GM06990 (cell line): ENCODE data around the gene PLCB2.

Source experiments
- DNase-seq: peaks from one replicate; pipeline ENCODE4 v3.0.0-alpha.2; 2011; ENCODE audit not compliant: insufficient read length; ENCODE audit errors: extremely low read depth
- H3K27me3 ChIP-seq: replicated peaks from 2 replicates; pipeline ENCODE4 v1.6.0; 2011; ENCODE audit warnings: low read length; ENCODE audit not compliant: control insufficient read depth, insufficient read depth
- H3K36me3 ChIP-seq: 2 replicates; pipeline ENCODE4 v1.5.1; 2011; ENCODE audit warnings: low read length; ENCODE audit not compliant: control insufficient read depth, insufficient read depth
- H3K4me3 ChIP-seq: replicated peaks from 2 replicates; pipeline ENCODE4 v1.5.1; 2011; ENCODE audit warnings: low read depth, mild to moderate bottlenecking, control low read depth, low read length
- TF ChIP-seq, protein P1 (sequence below): IDR thresholded peaks from 2 replicates; pipeline ENCODE4 v1.5.1; 2011; ENCODE audit warnings: low read length, control low read depth, mild to moderate bottlenecking, inconsistent platforms; ENCODE audit not compliant: insufficient read depth, poor library complexity, severe bottlenecking

The PLCB2 gene

DNA sequence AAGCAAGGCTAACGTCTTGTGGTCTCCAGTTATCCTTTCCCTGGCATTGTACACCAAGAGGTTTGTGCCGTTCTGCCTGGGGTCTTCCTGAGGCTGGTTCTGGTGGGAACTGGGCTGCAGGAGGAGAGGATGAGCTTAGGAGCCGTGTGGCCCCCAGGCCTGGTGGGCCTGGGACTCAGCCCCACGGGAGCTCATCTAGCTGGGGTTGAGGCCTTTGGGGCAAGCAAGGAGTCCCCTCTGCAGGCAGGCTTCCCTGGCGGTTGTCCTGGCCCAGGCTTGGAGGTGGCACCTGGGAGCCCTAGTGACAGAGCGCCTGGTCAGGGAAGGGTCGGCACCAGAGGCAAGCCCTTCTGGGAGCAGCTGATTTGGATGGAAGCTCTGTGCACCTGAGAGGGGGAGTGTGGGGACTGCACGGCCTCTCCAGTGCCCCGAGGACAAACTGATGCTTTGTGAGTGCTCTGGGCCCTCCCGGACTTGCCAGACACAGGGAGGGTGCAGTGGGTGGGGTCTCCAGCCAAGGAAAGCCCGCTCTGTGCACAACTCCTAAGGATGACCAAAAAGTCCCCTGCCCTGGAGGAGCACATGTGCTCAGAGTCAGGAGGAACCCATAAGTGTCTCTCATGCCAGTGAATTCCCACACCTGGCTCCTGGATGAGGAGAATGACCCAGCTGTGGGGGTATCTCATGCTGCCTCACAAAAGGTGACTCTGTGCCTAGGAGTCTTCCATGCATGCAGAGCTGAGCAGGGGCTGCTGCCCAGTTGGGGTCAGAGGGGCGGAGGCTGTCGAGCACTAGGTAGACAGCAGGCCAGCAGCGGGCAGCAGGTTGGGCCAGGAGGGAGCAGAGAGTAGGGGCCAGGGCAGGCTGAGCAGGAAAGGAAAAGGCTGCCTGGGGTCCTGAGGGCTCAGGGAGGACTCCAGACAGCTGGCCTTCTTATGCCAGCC lies 66.2 kb downstream of the PLCB2 start:
- TF ChIP-seq, protein P1, sequence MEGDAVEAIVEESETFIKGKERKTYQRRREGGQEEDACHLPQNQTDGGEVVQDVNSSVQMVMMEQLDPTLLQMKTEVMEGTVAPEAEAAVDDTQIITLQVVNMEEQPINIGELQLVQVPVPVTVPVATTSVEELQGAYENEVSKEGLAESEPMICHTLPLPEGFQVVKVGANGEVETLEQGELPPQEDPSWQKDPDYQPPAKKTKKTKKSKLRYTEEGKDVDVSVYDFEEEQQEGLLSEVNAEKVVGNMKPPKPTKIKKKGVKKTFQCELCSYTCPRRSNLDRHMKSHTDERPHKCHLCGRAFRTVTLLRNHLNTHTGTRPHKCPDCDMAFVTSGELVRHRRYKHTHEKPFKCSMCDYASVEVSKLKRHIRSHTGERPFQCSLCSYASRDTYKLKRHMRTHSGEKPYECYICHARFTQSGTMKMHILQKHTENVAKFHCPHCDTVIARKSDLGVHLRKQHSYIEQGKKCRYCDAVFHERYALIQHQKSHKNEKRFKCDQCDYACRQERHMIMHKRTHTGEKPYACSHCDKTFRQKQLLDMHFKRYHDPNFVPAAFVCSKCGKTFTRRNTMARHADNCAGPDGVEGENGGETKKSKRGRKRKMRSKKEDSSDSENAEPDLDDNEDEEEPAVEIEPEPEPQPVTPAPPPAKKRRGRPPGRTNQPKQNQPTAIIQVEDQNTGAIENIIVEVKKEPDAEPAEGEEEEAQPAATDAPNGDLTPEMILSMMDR: no peak
- no peaks in the 10 kb centered on the region for H3K36me3 ChIP-seq
- no peak overlapping the region for H3K4me3 ChIP-seq
- no peak for DNase-seq
- H3K27me3 ChIP-seq: no peaks in the 10 kb centered on the region

DNA sequence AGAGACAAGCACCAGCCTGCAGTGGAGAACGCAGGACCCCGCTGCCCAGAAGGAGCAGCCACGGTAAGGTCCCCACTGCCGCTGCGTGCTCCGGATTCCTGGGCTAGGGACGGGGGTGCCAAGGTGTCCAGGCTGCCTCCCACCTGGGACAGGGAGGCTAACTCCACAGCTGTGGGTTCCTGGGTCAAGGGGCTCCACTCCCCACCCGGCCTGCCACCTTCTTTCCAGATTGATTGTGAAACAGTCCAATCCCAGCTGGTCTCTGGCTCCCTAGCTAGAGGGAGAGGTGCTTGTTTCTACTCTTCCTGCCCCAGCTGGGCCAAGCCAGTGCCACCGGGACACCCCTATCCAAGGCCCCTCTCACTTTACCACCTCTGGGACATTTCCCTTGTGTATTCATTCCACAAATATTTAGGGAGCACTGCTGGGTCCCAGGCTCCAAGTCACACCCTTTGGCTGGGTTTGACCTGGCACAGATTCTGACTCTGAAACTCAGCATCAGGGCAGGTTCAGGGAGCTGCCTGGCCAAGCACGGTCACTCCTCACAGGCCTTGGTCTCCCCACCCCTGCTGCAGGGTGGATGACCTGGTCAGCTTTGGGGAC lies 67.0 kb downstream of the PLCB2 start:
- TF ChIP-seq, protein P1: no peak
- DNase-seq: no peak

DNA sequence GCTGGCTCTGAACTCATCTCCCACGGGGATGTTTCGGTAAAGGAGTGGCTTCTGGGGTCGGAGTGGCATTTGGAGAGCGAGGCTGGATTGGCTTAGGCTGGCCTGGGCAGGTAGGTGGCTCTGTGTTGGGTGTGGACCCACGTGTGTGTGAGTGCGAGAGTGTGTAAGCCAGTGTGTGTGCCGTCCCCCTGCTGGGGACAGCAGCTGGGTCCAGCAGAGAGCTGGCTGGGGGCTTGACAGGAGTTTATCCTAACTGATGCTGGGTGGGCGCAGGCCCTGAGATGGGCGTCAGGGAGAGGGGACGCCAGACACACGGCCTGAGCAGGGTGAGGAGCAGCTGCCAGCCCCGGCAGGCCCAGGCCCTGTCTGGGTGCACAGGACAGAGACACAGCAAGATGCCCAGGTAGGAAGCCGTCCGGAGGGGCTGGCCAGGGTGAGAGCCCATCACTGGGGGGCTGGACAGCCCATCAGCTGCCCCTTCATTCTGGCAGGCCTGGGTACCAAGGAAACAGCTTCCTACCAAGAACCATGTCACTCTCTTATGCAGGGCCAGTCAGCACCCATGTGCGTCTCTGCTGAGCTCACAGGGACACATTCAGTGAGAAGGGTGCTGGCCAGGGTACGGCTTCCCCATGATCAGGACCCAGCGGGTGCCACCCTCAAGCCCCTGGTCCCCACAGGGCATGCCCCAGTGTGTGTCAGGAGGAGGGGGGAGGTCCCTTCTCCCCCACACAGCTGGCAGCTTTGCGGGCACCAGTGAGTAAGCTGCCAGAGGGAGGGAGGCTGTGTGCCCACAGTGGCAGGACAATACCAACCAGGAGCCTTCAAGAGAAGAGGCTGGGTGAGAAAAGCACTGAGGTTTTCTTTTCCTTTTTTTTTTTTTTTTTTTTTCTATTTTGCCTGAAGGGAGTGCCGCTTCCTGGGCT lies 67.8 kb downstream of the PLCB2 start:
- no peak overlapping the region for H3K4me3 ChIP-seq
- DNase-seq: no peak
- H3K27me3 ChIP-seq: no peaks in the 10 kb centered on the region
- TF ChIP-seq, protein P1: no peak
- no peaks in the 10 kb centered on the region for H3K36me3 ChIP-seq

More for the DNA sequence above, 67.0 kb downstream of the PLCB2 start:
- no peak overlapping the region for H3K4me3 ChIP-seq
- no peaks in the 10 kb centered on the region for H3K36me3 ChIP-seq
- H3K27me3 ChIP-seq: no peaks in the 10 kb centered on the region

- DNase-seq: no peak
- peak overlapping the region; percentile 28; the same call in 1 of the 2 replicates for H3K4me3 ChIP-seq
- no peaks in the 10 kb centered on the region for H3K27me3 ChIP-seq
- TF ChIP-seq, protein P1: no peak
- H3K36me3 ChIP-seq: no peaks in the 10 kb centered on the region
These were observed 68.4 kb downstream of the PLCB2 start for GRCh38 chr15:40239404-40239692.

- Histone ChIP-seq H3K36me3 (no peaks in the 10 kb centered on the region), H3K4me3 (peak within 1 kb of the TSS; percentile 28; the same call in 1 of the 2 replicates), H3K27me3 (no peaks in the 10 kb centered on the region)
- TF ChIP-seq, protein P1: no peak
- no peak for DNase-seq
These were observed 69.0 kb downstream of the PLCB2 start, which contains the start of gene PAK6 for GRCh38 chr15:40238532-40239403. Gene PAK6, plus strand, starts transcription at chr15:40239063. Its CDS starts 25,723 bp downstream, at chr15:40264786.
